IPS-11a (cell line): ENCODE data around the gene RP9.
A peak's percentile ranks its signal among the peaks of the same experiment; 100 is the strongest.

Source experiments
- H3K4me3 ChIP-seq: one replicate; pipeline ENCODE4 v1.5.1; 2013; ENCODE audit warnings: low read depth, low read length, control low read depth

RP9 gene

GRCh38 chr7:33066771-33067170 lies 42.4 kb downstream of the RP9 start:
- H3K4me3 ChIP-seq: no peak overlapping the region

GRCh38 chr7:33065981-33066380 lies 43.2 kb downstream of the RP9 start:
- H3K4me3 ChIP-seq: no peak overlapping the region

GRCh38 chr7:33062782-33063443 lies 46.3 kb downstream of the RP9 start:
- peak overlapping the region; percentile 91 for H3K4me3 ChIP-seq

GRCh38 chr7:33062023-33062781 lies 47.0 kb downstream of the RP9 start, which contains the start of gene NT5C3A:
NT5C3A (minus strand) TSS chr7:33062776; CDS start chr7:33062705, 71 bp downstream.
- peak within 1 kb of the TSS; percentile 91 for H3K4me3 ChIP-seq

GRCh38 chr7:33061282-33061937 lies 47.8 kb downstream of the RP9 start:
- H3K4me3 ChIP-seq: peak overlapping the region; percentile 91

GRCh38 chr7:33059635-33060034 lies 49.6 kb downstream of the RP9 start:
- no peak overlapping the region for H3K4me3 ChIP-seq

GRCh38 chr7:33055158-33055557 lies 54.0 kb downstream of the RP9 start:
- no peak overlapping the region for H3K4me3 ChIP-seq

- no peak overlapping the region for H3K4me3 ChIP-seq
Measured at GRCh38 chr7:33054261-33054964, 54.8 kb downstream of the RP9 start.

GRCh38 chr7:33053721-33054120 lies 55.5 kb downstream of the RP9 start:
- no peak overlapping the region for H3K4me3 ChIP-seq

- H3K4me3 ChIP-seq: no peak overlapping the region
Measured at GRCh38 chr7:33050535-33051318, 58.5 kb downstream of the RP9 start.

GRCh38 chr7:33048704-33049103 lies 60.5 kb downstream of the RP9 start:
- no peak overlapping the region for H3K4me3 ChIP-seq

- H3K4me3 ChIP-seq: no peak overlapping the region
Measured at GRCh38 chr7:33048257-33048656, 60.9 kb downstream of the RP9 start.

GRCh38 chr7:33044986-33045385 lies 64.2 kb downstream of the RP9 start:
- H3K4me3 ChIP-seq: no peak overlapping the region
